Bladder microvascular endothelial cell (primary cell): ENCODE results near the gene TMEM126A. TPM values are rescaled to one million over a fixed set of nuclear protein-coding genes. Genes with fewer than 3 reads are reported as not detected.

Source experiments
- total RNA-seq: library from RNA; depleted of rRNA; stranded (reverse); fragments of >200 nt; gene quantifications from 2 replicates; pipeline ENCODE4 v1.2.3, GENCODE V29; 2014

The TMEM126A gene
- 29.6 and 32.2 TPM in 2 replicates for total RNA-seq

GRCh38 chr11:85647604-85648299, at the start of gene TMEM126A:
Gene TMEM126A, plus strand, starts transcription at chr11:85647967. Its CDS starts 2,289 bp downstream, at chr11:85650256.

GRCh38 chr11:85627332-85627997, 20.3 kb upstream of the TMEM126A start, which contains the start of gene DLG2:
Gene DLG2, minus strand, starts transcription at chr11:85627344.

GRCh38 chr11:85627998-85628770, 19.6 kb upstream of the TMEM126A start, which contains the start of gene TMEM126B:
Gene TMEM126B, plus strand, starts transcription at chr11:85628593. Its CDS starts 15 bp downstream, at chr11:85628608.

GRCh38 chr11:85664615-85665481, 17.1 kb downstream of the TMEM126A start, which contains the start of gene CREBZF:
Gene CREBZF, minus strand, starts transcription at chr11:85665129. Its CDS starts 254 bp downstream, at chr11:85664875.

GRCh38 chr11:85685820-85686459, 38.2 kb downstream of the TMEM126A start, which contains the start of gene CCDC89:
Gene CCDC89, minus strand, starts transcription at chr11:85686195. Its CDS starts 65 bp downstream, at chr11:85686130.

Other genes starting within 250 kb of the TMEM126A start
- gene DLG2, start 20.6 kb upstream of the TMEM126A start, total RNA-seq: 0.49 and 0.76 TPM in 2 replicates
- gene TMEM126B, start 19.4 kb upstream of the TMEM126A start, total RNA-seq: 37.6 and 47.2 TPM in 2 replicates
- 26.9 and 40.5 TPM in 2 replicates for gene CREBZF, start 17.2 kb downstream of the TMEM126A start, total RNA-seq
- 0.13 and 0.32 TPM in 2 replicates for gene CCDC89, start 38.2 kb downstream of the TMEM126A start, total RNA-seq
- gene SYTL2, start 163.2 kb downstream of the TMEM126A start, total RNA-seq: 0.49 and 6.0 TPM in 2 replicates
- gene CCDC83, start 207.4 kb downstream of the TMEM126A start, total RNA-seq: not detected in 2 replicates